Activated naive CD8-positive, alpha-beta T cell treated with anti-CD3 and anti-CD28 coated beads, Interleukin-2, amount 10 ng/mL, durations not matched to agents 7 days and 5 days (primary cell): ENCODE data around the gene WFDC5. TPM values are rescaled to one million over a fixed set of nuclear protein-coding genes. Genes with fewer than 3 reads are reported as not detected.

Experiments used
- ATAC-seq: fragments of 150-1000 bp; cut with Tn5 transposase; one replicate; pipeline ENCODE4 v1.10.0; 2021; ENCODE audit warnings: low read depth, moderate library complexity
- POLR2A ChIA-PET: fragments of 350-600 bp; sonication (Branson Sonifier 250); formaldehyde crosslinking; loops from one replicate; lab custom pipeline; 2021; ENCODE audit warnings: antibody characterized with exemption; lab: Charles Lee
- DNase-seq: peaks from one replicate; pipeline ENCODE4 v3.0.0; 2021
- H3K27ac Mint-ChIP-seq: one replicate; pipeline ENCODE4 v1.8.0; 2022; ENCODE audit warnings: mild to moderate bottlenecking, mixed read lengths
- H3K27me3 Mint-ChIP-seq: one replicate; pipeline ENCODE4 v1.8.0; 2022; ENCODE audit warnings: mild to moderate bottlenecking, moderate library complexity, mixed read lengths
- H3K36me3 Mint-ChIP-seq: one replicate; pipeline ENCODE4 v1.8.0; 2021; ENCODE audit warnings: mild to moderate bottlenecking, mixed read lengths
- H3K4me1 Mint-ChIP-seq: one replicate; pipeline ENCODE4 v1.8.0; 2021; ENCODE audit warnings: mixed read lengths
- H3K4me3 Mint-ChIP-seq: one replicate; pipeline ENCODE4 v1.8.0; 2022; ENCODE audit warnings: mild to moderate bottlenecking, moderate library complexity, mixed read lengths
- H3K9me3 Mint-ChIP-seq: one replicate; pipeline ENCODE4 v1.8.0; 2021; ENCODE audit warnings: mixed read lengths
- total RNA-seq, 2 experiments: library from RNA; stranded (reverse); gene quantifications; one replicate each; pipeline ENCODE4 v1.2.3, GENCODE V29; 2021

WFDC5 gene
- total RNA-seq, 2 experiments from 2014 or later: not detected

- POLR2A ChIA-PET: no interaction called here
- Mint-ChIP-seq H3K36me3 (no peaks in the 10 kb centered on the region), H3K4me3 (no peak overlapping the region), H3K27me3 (peaks cover 23% of the 10 kb centered on the region), H3K9me3 (no peaks in the 10 kb centered on the region), H3K27ac (no peak overlapping the region), H3K4me1 (no peaks in the 10 kb centered on the region)
- DNase-seq (no peak), ATAC-seq (no peak)
Observed at GRCh38 chr20:45136911-45137310, 21.9 kb upstream of the WFDC5 start.

- Mint-ChIP-seq H3K36me3 (no peaks in the 10 kb centered on the region), H3K4me1 (no peaks in the 10 kb centered on the region), H3K4me3 (no peak overlapping the region), H3K9me3 (no peaks in the 10 kb centered on the region), H3K27ac (no peak overlapping the region), H3K27me3 (peaks cover 40% of the 10 kb centered on the region)
- ATAC-seq: no peak
- POLR2A ChIA-PET: no interaction called here
- DNase-seq: no peak
Observed at GRCh38 chr20:45128099-45128498, 13.1 kb upstream of the WFDC5 start.

GRCh38 chr20:45124365-45124764 is 9.4 kb upstream of the WFDC5 start, which contains the start of gene WFDC12:
TSS of gene WFDC12 (minus strand) at chr20:45124465. CDS start at chr20:45124447, 18 bp downstream.
- Mint-ChIP-seq H3K9me3 (no peaks in the 10 kb centered on the region), H3K4me1 (no peaks in the 10 kb centered on the region), H3K27ac (no peak within 1 kb of the TSS), H3K36me3 (no peaks in the 10 kb centered on the region), H3K4me3 (no peak within 1 kb of the TSS), H3K27me3 (peaks cover 28% of the 10 kb centered on the region)
- DNase-seq (no peak), ATAC-seq (no peak)
- POLR2A ChIA-PET: no interaction called here

- Mint-ChIP-seq H3K9me3 (no peaks in the 10 kb centered on the region), H3K4me1 (no peaks in the 10 kb centered on the region), H3K4me3 (no peak overlapping the region), H3K36me3 (no peaks in the 10 kb centered on the region), H3K27ac (no peak overlapping the region), H3K27me3 (peaks cover 34% of the 10 kb centered on the region)
- ATAC-seq (no peak), DNase-seq (no peak)
- POLR2A ChIA-PET: interaction anchor here (0.6 kb wide), 1 partner anchor 43 kb away, joined by 6 read pairs; no protein-coding TSS in a partner anchor
Observed at GRCh38 chr20:45121388-45121787, 6.4 kb upstream of the WFDC5 start.

GRCh38 chr20:45119556-45120266 is 4.7 kb upstream of the WFDC5 start:
- no peak overlapping the region for H3K27ac Mint-ChIP-seq
- peaks cover 34% of the 10 kb centered on the region for H3K27me3 Mint-ChIP-seq
- no peak for DNase-seq
- peaks cover 2% of the 10 kb centered on the region for H3K4me1 Mint-ChIP-seq
- POLR2A ChIA-PET: no interaction called here
- no peaks in the 10 kb centered on the region for H3K36me3 Mint-ChIP-seq
- H3K4me3 Mint-ChIP-seq: no peak overlapping the region
- no peaks in the 10 kb centered on the region for H3K9me3 Mint-ChIP-seq
- no peak for ATAC-seq

GRCh38 chr20:45118028-45118427 is 3.1 kb upstream of the WFDC5 start:
- Mint-ChIP-seq H3K36me3 (no peaks in the 10 kb centered on the region), H3K27ac (no peak overlapping the region)

GRCh38 chr20:45117581-45117980 is 2.6 kb upstream of the WFDC5 start:
- POLR2A ChIA-PET: no interaction called here
- H3K4me1 Mint-ChIP-seq: peaks cover 2% of the 10 kb centered on the region
- DNase-seq (no peak), ATAC-seq (no peak)
- H3K27ac Mint-ChIP-seq: no peak overlapping the region
- no peaks in the 10 kb centered on the region for H3K9me3 Mint-ChIP-seq
- no peak overlapping the region for H3K4me3 Mint-ChIP-seq
- peaks cover 38% of the 10 kb centered on the region for H3K27me3 Mint-ChIP-seq
- no peaks in the 10 kb centered on the region for H3K36me3 Mint-ChIP-seq

More at GRCh38 chr20:45118028-45118427, 3.1 kb upstream of the WFDC5 start:
- H3K27me3 Mint-ChIP-seq: peaks cover 38% of the 10 kb centered on the region
- H3K4me3 Mint-ChIP-seq: no peak overlapping the region
- no peaks in the 10 kb centered on the region for H3K9me3 Mint-ChIP-seq
- no peak for ATAC-seq
- H3K4me1 Mint-ChIP-seq: peaks cover 2% of the 10 kb centered on the region
- POLR2A ChIA-PET: no interaction called here
- no peak for DNase-seq

GRCh38 chr20:45115829-45116228 is 855 bp upstream of the WFDC5 start:
- no peak overlapping the region for H3K27ac Mint-ChIP-seq
- peaks cover 2% of the 10 kb centered on the region for H3K4me1 Mint-ChIP-seq
- ATAC-seq: no peak

GRCh38 chr20:45115386-45115774 is 406 bp upstream of the WFDC5 start:
- Mint-ChIP-seq H3K4me3 (no peak overlapping the region), H3K27ac (no peak overlapping the region), H3K4me1 (peaks cover 2% of the 10 kb centered on the region), H3K9me3 (no peaks in the 10 kb centered on the region), H3K27me3 (peaks cover 32% of the 10 kb centered on the region), H3K36me3 (no peaks in the 10 kb centered on the region)
- no peak for ATAC-seq
- POLR2A ChIA-PET: no interaction called here
- no peak for DNase-seq

More at GRCh38 chr20:45115829-45116228, 855 bp upstream of the WFDC5 start:
- DNase-seq: no peak
- no peak overlapping the region for H3K4me3 Mint-ChIP-seq
- H3K9me3 Mint-ChIP-seq: no peaks in the 10 kb centered on the region
- H3K27me3 Mint-ChIP-seq: peaks cover 35% of the 10 kb centered on the region
- no peaks in the 10 kb centered on the region for H3K36me3 Mint-ChIP-seq
- POLR2A ChIA-PET: no interaction called here

- no peak for ATAC-seq
- Mint-ChIP-seq H3K36me3 (no peaks in the 10 kb centered on the region), H3K27ac (no peak overlapping the region), H3K4me1 (peaks cover 2% of the 10 kb centered on the region), H3K9me3 (no peaks in the 10 kb centered on the region), H3K27me3 (peaks cover 27% of the 10 kb centered on the region), H3K4me3 (no peak overlapping the region)
- POLR2A ChIA-PET: no interaction called here
- DNase-seq: no peak
Observed at GRCh38 chr20:45113865-45114264, 1.1 kb downstream of the WFDC5 start.

GRCh38 chr20:45112754-45113153 is 2.2 kb downstream of the WFDC5 start:
- ATAC-seq (no peak), DNase-seq (no peak)
- Mint-ChIP-seq H3K9me3 (no peaks in the 10 kb centered on the region), H3K27ac (no peak overlapping the region), H3K4me3 (no peak overlapping the region), H3K27me3 (peaks cover 23% of the 10 kb centered on the region), H3K4me1 (peaks cover 2% of the 10 kb centered on the region), H3K36me3 (no peaks in the 10 kb centered on the region)
- POLR2A ChIA-PET: no interaction called here

GRCh38 chr20:45111799-45112471 is 3.0 kb downstream of the WFDC5 start:
- no peaks in the 10 kb centered on the region for H3K36me3 Mint-ChIP-seq
- H3K9me3 Mint-ChIP-seq: no peaks in the 10 kb centered on the region
- peaks cover 17% of the 10 kb centered on the region for H3K27me3 Mint-ChIP-seq
- no peak overlapping the region for H3K4me3 Mint-ChIP-seq
- ATAC-seq: no peak
- H3K27ac Mint-ChIP-seq: no peak overlapping the region
- peaks cover 2% of the 10 kb centered on the region for H3K4me1 Mint-ChIP-seq
- POLR2A ChIA-PET: no interaction called here
- no peak for DNase-seq

GRCh38 chr20:45111285-45111684 is 3.7 kb downstream of the WFDC5 start:
- ATAC-seq (no peak), DNase-seq (no peak)
- Mint-ChIP-seq H3K27me3 (peaks cover 14% of the 10 kb centered on the region), H3K27ac (no peak overlapping the region), H3K4me1 (peaks cover 2% of the 10 kb centered on the region), H3K36me3 (no peaks in the 10 kb centered on the region), H3K4me3 (no peak overlapping the region), H3K9me3 (no peaks in the 10 kb centered on the region)
- POLR2A ChIA-PET: no interaction called here

- no peaks in the 10 kb centered on the region for H3K36me3 Mint-ChIP-seq
- POLR2A ChIA-PET: no interaction called here
- H3K4me1 Mint-ChIP-seq: peaks cover 2% of the 10 kb centered on the region
Observed at GRCh38 chr20:45110301-45110700, 4.7 kb downstream of the WFDC5 start.

More at GRCh38 chr20:45110301-45110700, 4.7 kb downstream of the WFDC5 start:
- Mint-ChIP-seq H3K27me3 (peaks cover 14% of the 10 kb centered on the region), H3K9me3 (no peaks in the 10 kb centered on the region), H3K4me3 (no peak overlapping the region), H3K27ac (no peak overlapping the region)
- ATAC-seq (no peak), DNase-seq (no peak)
